Kidney (tissue), 14 donors: ENCODE results near the gene RNF11. TPM values are rescaled to one million over a fixed set of nuclear protein-coding genes. Genes with fewer than 3 reads are reported as not detected.

Experiments used
- DNase-seq, 5 donors: peaks; one replicate each; pipeline ENCODE4 v3.0.0-alpha.2; 2013 to 2020
- FAIRE-seq: peaks from 2 replicates; lab custom pipeline; 2012; peaks lifted over from hg19 to GRCh38; lab: Jason Lieb, UNC
- H3K27ac ChIP-seq, 2 donors: one replicate each; pipeline ENCODE4 v1.7.0; 2013; ENCODE audit warnings: low read depth in 2 of 2, low read length in 2 of 2, inconsistent platforms in 1 of 2
- H3K27me3 ChIP-seq: one replicate; pipeline ENCODE4 v1.7.1; 2013; ENCODE audit warnings: low read length, inconsistent platforms; ENCODE audit not compliant: control insufficient read depth, insufficient read depth
- H3K36me3 ChIP-seq, 3 donors: one replicate each; pipeline versions ENCODE4 v1.7.0 to v1.7.1; 2013; ENCODE audit warnings: low read length in 3 of 3, control low read depth in 1 of 3, inconsistent platforms in 1 of 3; ENCODE audit not compliant: insufficient read depth in 3 of 3, control insufficient read depth in 2 of 3
- H3K4me1 ChIP-seq, 3 donors: one replicate each; pipeline versions ENCODE4 v1.7.0 to v1.7.1; 2013; ENCODE audit warnings: low read length in 3 of 3, inconsistent platforms in 1 of 3, low read depth in 1 of 3; ENCODE audit not compliant: control insufficient read depth in 2 of 3, insufficient read depth in 2 of 3
- H3K4me3 ChIP-seq, 3 donors: one replicate each; pipeline versions ENCODE4 v1.7.0 to v1.8.1; 2013; ENCODE audit warnings: low read length in 3 of 3, control low read depth in 1 of 3, inconsistent platforms in 1 of 3
- H3K9ac ChIP-seq, 3 donors: one replicate each; pipeline versions ENCODE4 v1.7.0 to v1.7.1; 2013; ENCODE audit warnings: low read length in 3 of 3, control low read depth in 1 of 3, inconsistent platforms in 1 of 3
- H3K9me3 ChIP-seq, 3 donors: one replicate each; pipeline versions ENCODE4 v1.7.0 to v1.7.1; 2013; ENCODE audit warnings: low read length in 3 of 3, control low read depth in 1 of 3, inconsistent platforms in 1 of 3; ENCODE audit not compliant: control insufficient read depth in 2 of 3, insufficient read depth in 1 of 3
- intact Hi-C: fragments of 100-400 bp; cut with DNase I; formaldehyde crosslinking; loops from one replicate; pipeline ENCODE4 v1.11.1; 2022
- polyA plus RNA-seq: library from polyadenylated mRNA; stranded (reverse); fragments of 350-450 nt; fragmentation: Illumina TruSeq; extraction: RNeasy Lipid Tissue Mini Kit (QIAGEN cat#74804); gene quantifications from one replicate; pipeline ENCODE4 v1.2.3, GENCODE V29; 2014; ENCODE audit warnings: low read depth, low replicate concordance; ENCODE audit not compliant: insufficient read depth
- total RNA-seq: library from RNA; stranded (reverse); fragmentation: NEBNext Ultra II Directional; extraction: Animal tissue kit (Norgen Biotek cat#: 25700); gene quantifications from one replicate; pipeline ENCODE4 v1.2.1, GENCODE V29; 2021
- TF ChIP-seq, protein P1 (sequence below): IDR thresholded peaks from 3 replicates; pipeline ENCODE4 v1.5.1; 2012; ENCODE audit warnings: mild to moderate bottlenecking, moderate library complexity, borderline replicate concordance; ENCODE audit not compliant: insufficient read depth; ENCODE audit errors: extremely low read depth
- donor health status: control.
- donor health status: control.
- donor health status: control.
- donor health status: control.
- donor health status: control.
- donor health status: DM: yes; HTN: yes; CAD: no.
- donor health status: Normal renal cell carcinoma (clear cell type).

Gene RNF11
- total and polyA plus RNA-seq, 2 donors from 2014 or later: 62.5 to 105 TPM

DNA sequence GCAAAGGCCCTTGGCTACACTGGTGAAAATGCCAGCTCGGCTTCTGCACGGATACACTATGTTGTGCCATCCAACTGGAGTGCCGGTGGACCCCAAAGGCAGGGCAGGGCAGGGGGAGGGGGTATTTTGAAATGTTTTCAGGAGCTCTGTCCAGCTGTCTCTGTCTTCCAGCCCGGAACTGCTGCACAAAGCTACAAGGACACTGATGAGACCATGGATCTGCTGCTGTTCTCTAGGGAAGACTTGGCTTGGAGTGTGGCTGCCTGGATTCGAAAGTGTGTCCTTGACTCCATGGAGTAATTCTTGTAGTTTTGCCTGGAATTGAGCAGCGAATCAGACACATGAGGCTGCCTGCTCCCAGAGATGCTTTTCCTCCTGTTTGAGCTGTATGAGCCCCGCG lies 51.9 kb downstream of the RNF11 start:
- intact Hi-C loops: no loop called here
- FAIRE-seq (no peak), DNase-seq (no peak)
- Histone ChIP-seq H3K4me3 (no peak overlapping the region), H3K36me3 (peaks cover 0 to 4% (median 0%) of the 10 kb centered on the region in 3 donors), H3K27me3 (no peaks in the 10 kb centered on the region), H3K9me3 (no peaks in the 10 kb centered on the region), H3K27ac (no peak overlapping the region), H3K9ac (no peak overlapping the region), H3K4me1 (peaks cover 0 to 11% (median 4%) of the 10 kb centered on the region in 3 donors)
- TF ChIP-seq, protein P1, sequence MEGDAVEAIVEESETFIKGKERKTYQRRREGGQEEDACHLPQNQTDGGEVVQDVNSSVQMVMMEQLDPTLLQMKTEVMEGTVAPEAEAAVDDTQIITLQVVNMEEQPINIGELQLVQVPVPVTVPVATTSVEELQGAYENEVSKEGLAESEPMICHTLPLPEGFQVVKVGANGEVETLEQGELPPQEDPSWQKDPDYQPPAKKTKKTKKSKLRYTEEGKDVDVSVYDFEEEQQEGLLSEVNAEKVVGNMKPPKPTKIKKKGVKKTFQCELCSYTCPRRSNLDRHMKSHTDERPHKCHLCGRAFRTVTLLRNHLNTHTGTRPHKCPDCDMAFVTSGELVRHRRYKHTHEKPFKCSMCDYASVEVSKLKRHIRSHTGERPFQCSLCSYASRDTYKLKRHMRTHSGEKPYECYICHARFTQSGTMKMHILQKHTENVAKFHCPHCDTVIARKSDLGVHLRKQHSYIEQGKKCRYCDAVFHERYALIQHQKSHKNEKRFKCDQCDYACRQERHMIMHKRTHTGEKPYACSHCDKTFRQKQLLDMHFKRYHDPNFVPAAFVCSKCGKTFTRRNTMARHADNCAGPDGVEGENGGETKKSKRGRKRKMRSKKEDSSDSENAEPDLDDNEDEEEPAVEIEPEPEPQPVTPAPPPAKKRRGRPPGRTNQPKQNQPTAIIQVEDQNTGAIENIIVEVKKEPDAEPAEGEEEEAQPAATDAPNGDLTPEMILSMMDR: no peak

DNA sequence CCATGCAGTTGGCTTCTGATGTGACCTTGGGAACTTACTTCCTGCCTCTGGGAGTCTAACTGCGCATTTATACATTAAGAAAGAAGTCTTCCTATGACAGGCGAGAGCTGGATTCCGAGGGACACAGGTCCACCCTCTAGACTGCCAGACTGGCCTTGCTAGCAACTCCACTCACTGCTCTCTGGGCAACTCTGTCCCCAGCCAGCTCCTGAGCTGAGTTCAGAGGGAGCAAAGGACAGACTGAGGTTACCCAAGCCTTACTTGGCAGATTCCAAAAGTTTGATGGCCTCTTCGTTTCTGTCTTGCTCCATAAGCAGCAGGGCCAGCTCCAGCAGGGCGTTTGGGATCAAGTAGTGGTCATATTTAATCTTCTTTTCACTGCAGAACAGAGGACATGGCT lies 52.5 kb downstream of the RNF11 start:
- intact Hi-C loops: no loop called here
- no peak overlapping the region for H3K27ac ChIP-seq
- peaks cover 0 to 11% (median 4%) of the 10 kb centered on the region in 3 donors for H3K4me1 ChIP-seq
- no peaks in the 10 kb centered on the region for H3K27me3 ChIP-seq
- no peak overlapping the region for H3K4me3 ChIP-seq
- FAIRE-seq (no peak), DNase-seq (no peak)
- TF ChIP-seq, protein P1: no peak
- H3K9ac ChIP-seq: no peak overlapping the region
- H3K9me3 ChIP-seq: no peaks in the 10 kb centered on the region
- H3K36me3 ChIP-seq: peaks cover 0 to 4% (median 0%) of the 10 kb centered on the region in 3 donors

DNA sequence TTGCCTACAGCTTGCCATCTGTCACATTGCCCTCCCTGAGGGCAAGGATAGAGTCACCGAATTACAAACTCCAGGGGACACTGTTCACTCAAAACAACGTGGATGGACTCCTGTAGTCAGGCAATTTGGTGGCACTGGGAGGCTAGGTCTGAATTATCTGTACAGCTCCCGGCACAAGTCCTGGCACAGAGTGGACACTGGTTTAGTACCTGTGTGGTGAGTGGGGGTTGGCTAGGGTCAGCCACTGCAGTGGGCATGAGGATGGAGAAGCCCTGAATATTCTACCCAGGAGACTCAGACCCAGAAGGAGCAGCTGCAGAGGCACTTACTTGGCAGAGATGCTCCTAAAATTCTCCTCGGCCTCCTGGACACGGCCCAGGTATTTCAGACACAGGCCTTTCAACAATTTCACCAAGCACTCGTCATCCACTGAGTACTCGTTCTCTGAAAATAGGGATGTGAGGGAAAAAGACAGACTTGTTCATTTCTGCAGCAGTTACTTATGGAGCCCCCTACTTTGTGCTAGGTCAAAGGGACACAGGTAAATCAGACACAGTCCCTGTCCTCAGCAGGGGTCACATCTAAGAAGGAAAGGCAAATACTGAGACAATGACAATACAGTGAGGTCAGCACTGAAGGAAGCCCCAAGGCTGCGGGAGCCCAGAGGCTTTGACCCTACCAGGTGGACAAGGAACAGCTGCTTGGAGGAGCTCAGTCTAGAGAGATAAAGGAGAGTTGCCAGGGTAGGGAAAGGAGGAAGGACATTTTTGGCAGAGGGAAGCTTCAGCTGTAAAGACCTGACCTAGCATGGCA lies 53.8 kb downstream of the RNF11 start:
- H3K9me3 ChIP-seq: no peaks in the 10 kb centered on the region
- intact Hi-C loops: no loop called here
- FAIRE-seq (no peak), DNase-seq (no peak)
- H3K4me1 ChIP-seq: peaks cover 0 to 4% (median 2%) of the 10 kb centered on the region in 3 donors
- TF ChIP-seq, protein P1: no peak
- H3K27me3 ChIP-seq: no peaks in the 10 kb centered on the region
- no peak overlapping the region for H3K9ac ChIP-seq
- H3K4me3 ChIP-seq: no peak overlapping the region
- no peak overlapping the region for H3K27ac ChIP-seq
- H3K36me3 ChIP-seq: peaks cover 0 to 4% (median 0%) of the 10 kb centered on the region in 3 donors
